ENCODE data around the gene BIRC7.

BIRC7 gene

GRCh38 chr20:63222541-63222940 lies 13.2 kb upstream of the BIRC7 start:
- Histone ChIP-seq H3K27ac (no peak overlapping the region), H3K4me3 (no peak overlapping the region)

- no peak overlapping the region for H3K27ac ChIP-seq
Measured at GRCh38 chr20:63223121-63223825, 12.4 kb upstream of the BIRC7 start.

GRCh38 chr20:63223826-63224207 lies 11.9 kb upstream of the BIRC7 start:
- Histone ChIP-seq H3K4me3 (no peak overlapping the region), H3K27ac (no peak overlapping the region)

More at GRCh38 chr20:63223121-63223825, 12.4 kb upstream of the BIRC7 start:
- no peak overlapping the region for H3K4me3 ChIP-seq

- H3K4me3 ChIP-seq: no peak overlapping the region
- no peak overlapping the region for H3K27ac ChIP-seq
Measured at GRCh38 chr20:63224412-63225081, 11.2 kb upstream of the BIRC7 start.

GRCh38 chr20:63225082-63225454 lies 10.6 kb upstream of the BIRC7 start:
- Histone ChIP-seq H3K4me3 (no peak overlapping the region), H3K27ac (no peak overlapping the region)

GRCh38 chr20:63226042-63226943 lies 9.4 kb upstream of the BIRC7 start:
- no peak overlapping the region for H3K27ac ChIP-seq
- H3K4me3 ChIP-seq: no peak overlapping the region

- Histone ChIP-seq H3K4me3 (no peak overlapping the region), H3K27ac (no peak overlapping the region)
Measured at GRCh38 chr20:63227260-63227659, 8.4 kb upstream of the BIRC7 start.

GRCh38 chr20:63228806-63229205 lies 6.9 kb upstream of the BIRC7 start:
- H3K4me3 ChIP-seq: no peak overlapping the region
- no peak overlapping the region for H3K27ac ChIP-seq

- Histone ChIP-seq H3K4me3 (no peak overlapping the region), H3K27ac (no peak overlapping the region)
Measured at GRCh38 chr20:63230800-63231268, 4.9 kb upstream of the BIRC7 start.

- H3K4me3 ChIP-seq: no peak overlapping the region
Measured at GRCh38 chr20:63232235-63233060, 3.3 kb upstream of the BIRC7 start.

GRCh38 chr20:63233061-63233344 lies 2.7 kb upstream of the BIRC7 start:
- Histone ChIP-seq H3K27ac (no peak overlapping the region), H3K4me3 (no peak overlapping the region)

More at GRCh38 chr20:63232235-63233060, 3.3 kb upstream of the BIRC7 start:
- H3K27ac ChIP-seq: peak overlapping the region in 1 of 21 experiments; percentile 50

- no peak overlapping the region for H3K4me3 ChIP-seq
Measured at GRCh38 chr20:63233924-63234323, 1.8 kb upstream of the BIRC7 start.

GRCh38 chr20:63234693-63235398 lies 859 bp upstream of the BIRC7 start:
- no peak overlapping the region for H3K27ac ChIP-seq

More at GRCh38 chr20:63233924-63234323, 1.8 kb upstream of the BIRC7 start:
- H3K27ac ChIP-seq: no peak overlapping the region

GRCh38 chr20:63236116-63236837 lies 572 bp downstream of the BIRC7 start:
- Histone ChIP-seq H3K27ac (peak overlapping the region in 2 of 21 experiments; percentile 19 to 58), H3K4me3 (no peak overlapping the region)

More at GRCh38 chr20:63234693-63235398, 859 bp upstream of the BIRC7 start:
- no peak overlapping the region for H3K4me3 ChIP-seq

GRCh38 chr20:63238031-63238430 lies 2.3 kb downstream of the BIRC7 start:
- Histone ChIP-seq H3K4me3 (no peak overlapping the region), H3K27ac (no peak overlapping the region)

- Histone ChIP-seq H3K27ac (peak overlapping the region in 1 of 21 experiments; percentile 60), H3K4me3 (no peak overlapping the region)
Measured at GRCh38 chr20:63238514-63239125, 2.9 kb downstream of the BIRC7 start.

- Histone ChIP-seq H3K27ac (peak overlapping the region in 1 of 21 experiments; percentile 60), H3K4me3 (no peak overlapping the region)
Measured at GRCh38 chr20:63239431-63239830, 3.7 kb downstream of the BIRC7 start.

- Histone ChIP-seq H3K27ac (no peak overlapping the region), H3K4me3 (no peak overlapping the region)
Measured at GRCh38 chr20:63240004-63240403, 4.3 kb downstream of the BIRC7 start.

All from skin epidermis (tissue), 12 donors.